ENCODE results near the gene PPP2R2B. TPM values are rescaled to one million over a fixed set of nuclear protein-coding genes. Genes with fewer than 3 reads are reported as not detected.

PPP2R2B gene
- total RNA-seq, 4 donors from 2014 or later, result 0.53 to 2.0 (median 1.1) TPM

DNA sequence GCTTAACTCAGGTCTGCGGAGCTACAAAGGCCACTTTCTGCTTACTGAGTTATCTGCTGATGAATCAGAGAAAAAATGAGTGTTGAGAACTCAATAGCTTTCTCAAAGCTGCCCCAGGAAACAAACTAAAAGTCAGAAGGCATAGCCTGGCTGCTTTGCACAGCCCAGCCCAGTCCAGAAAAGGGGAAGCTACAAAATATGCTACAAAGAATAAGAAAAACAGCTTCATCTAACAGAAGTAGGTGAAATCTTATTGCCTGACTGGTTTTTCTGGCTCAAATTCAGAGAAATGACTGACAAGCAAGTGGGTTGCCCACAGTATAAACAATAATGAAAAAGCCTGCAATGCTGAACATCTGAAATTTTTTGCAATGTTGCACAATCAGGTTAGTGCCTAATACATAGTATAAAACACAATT lies 156.2 kb downstream of the PPP2R2B start:
- Histone ChIP-seq H3K4me3 (no peak overlapping the region), H3K27me3 (no peaks in the 10 kb centered on the region), H3K36me3 (no peaks in the 10 kb centered on the region), H3K27ac (no peak overlapping the region), H3K4me1 (peaks cover 4 to 44% (median 6%) of the 10 kb centered on the region in 3 donors), H3K9me3 (no peaks in the 10 kb centered on the region)
- TF ChIP-seq, protein P1, sequence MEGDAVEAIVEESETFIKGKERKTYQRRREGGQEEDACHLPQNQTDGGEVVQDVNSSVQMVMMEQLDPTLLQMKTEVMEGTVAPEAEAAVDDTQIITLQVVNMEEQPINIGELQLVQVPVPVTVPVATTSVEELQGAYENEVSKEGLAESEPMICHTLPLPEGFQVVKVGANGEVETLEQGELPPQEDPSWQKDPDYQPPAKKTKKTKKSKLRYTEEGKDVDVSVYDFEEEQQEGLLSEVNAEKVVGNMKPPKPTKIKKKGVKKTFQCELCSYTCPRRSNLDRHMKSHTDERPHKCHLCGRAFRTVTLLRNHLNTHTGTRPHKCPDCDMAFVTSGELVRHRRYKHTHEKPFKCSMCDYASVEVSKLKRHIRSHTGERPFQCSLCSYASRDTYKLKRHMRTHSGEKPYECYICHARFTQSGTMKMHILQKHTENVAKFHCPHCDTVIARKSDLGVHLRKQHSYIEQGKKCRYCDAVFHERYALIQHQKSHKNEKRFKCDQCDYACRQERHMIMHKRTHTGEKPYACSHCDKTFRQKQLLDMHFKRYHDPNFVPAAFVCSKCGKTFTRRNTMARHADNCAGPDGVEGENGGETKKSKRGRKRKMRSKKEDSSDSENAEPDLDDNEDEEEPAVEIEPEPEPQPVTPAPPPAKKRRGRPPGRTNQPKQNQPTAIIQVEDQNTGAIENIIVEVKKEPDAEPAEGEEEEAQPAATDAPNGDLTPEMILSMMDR (IDR thresholded peaks at IDR 0.05), result no peak
- no peak for TF ChIP-seq POLR2A (IDR thresholded peaks at IDR 0.05)
- 30 to 50% methylated on average over 1 of the region's 1 CpG for WGBS, 2 donors
- intact Hi-C loops (cut with DNase I), result no loop called here
- no peak for DNase-seq

DNA sequence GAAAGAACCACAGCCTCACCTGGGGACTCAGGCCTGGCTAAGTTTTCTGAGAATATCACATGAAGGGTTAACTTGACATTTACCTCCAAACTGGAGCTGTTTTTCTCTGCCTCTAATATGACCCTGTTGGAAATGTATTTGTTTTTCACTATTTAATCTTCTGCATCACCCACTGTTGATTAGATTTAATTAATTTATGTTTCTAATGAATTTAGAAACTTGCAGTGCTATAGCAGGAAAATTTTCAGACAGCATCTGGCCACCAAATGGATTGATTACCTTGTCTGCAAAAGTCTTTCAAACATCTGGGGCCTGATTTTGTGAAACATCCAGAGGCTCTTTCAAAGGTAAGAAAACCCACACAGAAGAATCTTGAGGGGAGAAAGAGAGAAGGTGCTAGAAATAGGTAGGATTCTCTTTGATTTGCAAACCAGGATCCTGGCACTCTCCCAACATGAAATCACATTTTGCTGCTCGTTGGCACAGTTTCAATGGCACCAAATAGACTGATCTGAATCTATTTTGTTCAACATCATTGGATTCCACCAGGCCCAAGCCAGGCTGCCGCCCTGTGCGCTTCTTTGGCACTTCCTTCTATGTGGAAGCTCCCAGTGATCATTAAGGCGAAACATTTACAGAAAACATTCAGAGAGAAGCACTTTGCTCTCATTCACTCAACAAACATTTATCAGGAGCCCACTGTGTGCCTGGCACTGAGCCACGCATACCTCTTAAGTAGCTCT lies 157.3 kb downstream of the PPP2R2B start:
- Histone ChIP-seq H3K9me3 (no peaks in the 10 kb centered on the region), H3K27ac (no peak overlapping the region), H3K4me1 (peaks cover 4 to 51% (median 6%) of the 10 kb centered on the region in 3 donors), H3K4me3 (no peak overlapping the region), H3K27me3 (no peaks in the 10 kb centered on the region), H3K36me3 (no peaks in the 10 kb centered on the region)
- DNase-seq, result no peak
- intact Hi-C loops (cut with DNase I), result no loop called here
- no peak for TF ChIP-seq POLR2A (IDR thresholded peaks at IDR 0.05)
- TF ChIP-seq, protein P1 (IDR thresholded peaks at IDR 0.05), result no peak
- WGBS, 2 donors, result 73 to 87% methylated on average over 5 of the region's 5 CpGs

GRCh38 chr5:146720107-146720506 lies 158.4 kb downstream of the PPP2R2B start:
- no peak overlapping the region for H3K4me3 ChIP-seq
- H3K9me3 ChIP-seq, result no peaks in the 10 kb centered on the region
- H3K27me3 ChIP-seq, result no peaks in the 10 kb centered on the region
- no peaks in the 10 kb centered on the region for H3K36me3 ChIP-seq
- DNase-seq, result no peak
- peaks cover 4 to 51% (median 6%) of the 10 kb centered on the region in 3 donors for H3K4me1 ChIP-seq
- no peak overlapping the region for H3K27ac ChIP-seq
- TF ChIP-seq, protein P1 (IDR thresholded peaks at IDR 0.05), result no peak
- no peak for TF ChIP-seq POLR2A (IDR thresholded peaks at IDR 0.05)
- intact Hi-C loops (cut with DNase I), result no loop called here
- 50% methylated on average over 1 of the region's 1 CpG; no CpG with 5 or more reads in 1 of the 2 donors for WGBS, 2 donors

DNA sequence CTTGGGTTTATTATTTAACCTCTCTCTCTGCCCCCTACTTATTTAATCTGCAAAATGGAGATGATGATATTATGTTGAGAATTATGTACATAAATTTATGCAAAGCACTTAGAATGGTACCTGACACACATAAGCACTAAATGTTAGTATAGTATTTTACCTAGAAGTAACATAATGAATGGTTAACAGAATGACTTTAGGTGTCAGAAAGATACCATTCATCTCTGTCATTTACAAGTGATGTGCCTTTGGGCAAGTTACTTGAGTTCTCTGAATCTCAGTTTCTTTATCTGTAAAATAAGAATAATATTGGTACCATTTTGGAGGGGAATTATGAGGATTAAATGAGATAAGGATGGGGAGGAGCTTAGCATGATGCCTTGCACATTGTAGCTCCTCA lies 159.4 kb downstream of the PPP2R2B start:
- H3K27me3 ChIP-seq, result no peaks in the 10 kb centered on the region
- no peak overlapping the region for H3K27ac ChIP-seq
- TF ChIP-seq, protein P1 (IDR thresholded peaks at IDR 0.05), result no peak
- no peaks in the 10 kb centered on the region for H3K9me3 ChIP-seq
- intact Hi-C loops (cut with DNase I), result no loop called here
- H3K4me3 ChIP-seq, result no peak overlapping the region
- peaks cover 4 to 51% (median 6%) of the 10 kb centered on the region in 3 donors for H3K4me1 ChIP-seq
- no peaks in the 10 kb centered on the region for H3K36me3 ChIP-seq
- DNase-seq, result no peak

DNA sequence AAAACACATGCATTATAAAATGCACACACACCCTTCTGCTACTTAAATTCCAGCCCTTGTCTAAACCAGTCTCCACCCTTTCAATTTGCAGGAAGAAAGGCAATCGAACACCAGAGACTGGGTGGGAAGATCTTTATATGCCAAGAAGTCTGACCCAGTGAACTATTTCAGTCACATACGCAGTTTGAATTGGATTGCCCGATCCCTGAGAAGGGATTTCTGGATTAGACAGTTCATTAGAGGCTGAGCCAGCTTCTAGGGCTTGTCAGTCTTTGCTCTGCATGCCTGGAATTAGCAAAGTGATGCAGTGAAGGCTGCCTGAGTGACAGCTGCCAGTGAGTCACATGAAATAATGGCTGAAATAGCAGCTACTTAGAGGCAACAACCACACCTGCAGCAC lies 159.9 kb downstream of the PPP2R2B start:
- Histone ChIP-seq H3K4me1 (peaks cover 4 to 51% (median 6%) of the 10 kb centered on the region in 3 donors), H3K36me3 (no peaks in the 10 kb centered on the region), H3K9me3 (no peaks in the 10 kb centered on the region), H3K27me3 (no peaks in the 10 kb centered on the region), H3K4me3 (no peak overlapping the region), H3K27ac (peak overlapping the region in 2 of 4 donors; percentile 49 to 60)
- DNase-seq, result no peak
- 30 to 33% methylated on average over 3 of the region's 3 CpGs for WGBS, 2 donors
- intact Hi-C loops (cut with DNase I), result no loop called here
- no peak for TF ChIP-seq POLR2A (IDR thresholded peaks at IDR 0.05)
- TF ChIP-seq, protein P1 (IDR thresholded peaks at IDR 0.05), result no peak

Data from esophagus squamous epithelium (tissue), 5 donors.